Stimulated activated effector memory CD8-positive, alpha-beta T cell treated with anti-CD3 and anti-CD28 coated beads, Interleukin-12 subunit alpha, Interleukin-12 subunit beta, amount 100 ng/mL, for 72 hours (primary cell): ENCODE data around the gene FBXL13.
"Not testable (repeated sequence)": the region's sequence is repeated elsewhere in the genome, so short reads cannot be mapped to it uniquely, and the experiment has no call there.

Experiments used
- ATAC-seq: fragments of 150-1000 bp; cut with Tn5 transposase; 2 replicates; pipeline ENCODE4 v1.10.0; 2021
- DNase-seq, 2 donors: peaks; one replicate each; pipeline ENCODE4 v3.0.0; 2021 to 2022; ENCODE audit warnings: low spot score in 2 of 2
- H3K27ac Mint-ChIP-seq: one replicate; pipeline ENCODE4 v1.8.0; 2022; ENCODE audit warnings: mild to moderate bottlenecking, mixed read lengths
- H3K36me3 Mint-ChIP-seq: one replicate; pipeline ENCODE4 v1.8.0; 2022; ENCODE audit warnings: mild to moderate bottlenecking, mixed read lengths
- H3K4me1 Mint-ChIP-seq: one replicate; pipeline ENCODE4 v1.8.0; 2022; ENCODE audit warnings: mixed read lengths
- H3K4me3 Mint-ChIP-seq: one replicate; pipeline ENCODE4 v1.8.0; 2022; ENCODE audit warnings: mild to moderate bottlenecking, mixed read lengths
- H3K9me3 Mint-ChIP-seq: one replicate; pipeline ENCODE4 v1.8.0; 2022; ENCODE audit warnings: mixed read lengths

The FBXL13 gene

GRCh38 chr7:102931757-102932156 lies 142.8 kb downstream of the FBXL13 start:
- DNase-seq (no peak), ATAC-seq (no peak)
- H3K9me3 Mint-ChIP-seq: no peaks in the 10 kb centered on the region
- no peak overlapping the region for H3K4me3 Mint-ChIP-seq
- no peaks in the 10 kb centered on the region for H3K36me3 Mint-ChIP-seq
- H3K27ac Mint-ChIP-seq: no peak overlapping the region
- H3K4me1 Mint-ChIP-seq: no peaks in the 10 kb centered on the region

GRCh38 chr7:102927312-102927933 lies 147.2 kb downstream of the FBXL13 start:
- no peak overlapping the region for H3K27ac Mint-ChIP-seq

GRCh38 chr7:102926783-102927140 lies 147.8 kb downstream of the FBXL13 start:
- Mint-ChIP-seq H3K9me3 (no peaks in the 10 kb centered on the region), H3K27ac (no peak overlapping the region), H3K36me3 (no peaks in the 10 kb centered on the region), H3K4me1 (no peaks in the 10 kb centered on the region), H3K4me3 (no peak overlapping the region)
- DNase-seq: no peak
- no peak for ATAC-seq

More at GRCh38 chr7:102927312-102927933, 147.2 kb downstream of the FBXL13 start:
- no peaks in the 10 kb centered on the region for H3K4me1 Mint-ChIP-seq
- DNase-seq (no peak), ATAC-seq (no peak)
- no peaks in the 10 kb centered on the region for H3K9me3 Mint-ChIP-seq
- no peaks in the 10 kb centered on the region for H3K36me3 Mint-ChIP-seq
- H3K4me3 Mint-ChIP-seq: no peak overlapping the region

- no peak overlapping the region for H3K4me3 Mint-ChIP-seq
- no peak for ATAC-seq
- no peaks in the 10 kb centered on the region for H3K36me3 Mint-ChIP-seq
- no peak overlapping the region for H3K27ac Mint-ChIP-seq
- no peak for DNase-seq
- no peaks in the 10 kb centered on the region for H3K9me3 Mint-ChIP-seq
- no peaks in the 10 kb centered on the region for H3K4me1 Mint-ChIP-seq
Measured at GRCh38 chr7:102925976-102926782, 148.4 kb downstream of the FBXL13 start.

- H3K4me3 Mint-ChIP-seq: no peak overlapping the region
- no peak for ATAC-seq
- no peaks in the 10 kb centered on the region for H3K4me1 Mint-ChIP-seq
- H3K9me3 Mint-ChIP-seq: no peaks in the 10 kb centered on the region
- no peak for DNase-seq
- no peaks in the 10 kb centered on the region for H3K36me3 Mint-ChIP-seq
- no peak overlapping the region for H3K27ac Mint-ChIP-seq
Measured at GRCh38 chr7:102918845-102919244, 155.8 kb downstream of the FBXL13 start.

- no peaks in the 10 kb centered on the region for H3K9me3 Mint-ChIP-seq
- H3K4me3 Mint-ChIP-seq: no peak overlapping the region
- H3K36me3 Mint-ChIP-seq: no peaks in the 10 kb centered on the region
- DNase-seq (no peak), ATAC-seq (no peak)
- no peaks in the 10 kb centered on the region for H3K4me1 Mint-ChIP-seq
- no peak overlapping the region for H3K27ac Mint-ChIP-seq
Measured at GRCh38 chr7:102917436-102918353, 156.9 kb downstream of the FBXL13 start.

- no peaks in the 10 kb centered on the region for H3K4me1 Mint-ChIP-seq
- H3K4me3 Mint-ChIP-seq: no peak overlapping the region
- ATAC-seq (no peak), DNase-seq (no peak)
- H3K27ac Mint-ChIP-seq: no peak overlapping the region
- no peaks in the 10 kb centered on the region for H3K9me3 Mint-ChIP-seq
- no peaks in the 10 kb centered on the region for H3K36me3 Mint-ChIP-seq
Measured at GRCh38 chr7:102916881-102917280, 157.7 kb downstream of the FBXL13 start.

GRCh38 chr7:102916426-102916825 lies 158.2 kb downstream of the FBXL13 start:
- DNase-seq: no peak
- ATAC-seq: no peak
- H3K36me3 Mint-ChIP-seq: no peaks in the 10 kb centered on the region
- no peaks in the 10 kb centered on the region for H3K4me1 Mint-ChIP-seq
- H3K27ac Mint-ChIP-seq: no peak overlapping the region
- H3K4me3 Mint-ChIP-seq: no peak overlapping the region
- H3K9me3 Mint-ChIP-seq: no peaks in the 10 kb centered on the region

GRCh38 chr7:102914585-102914984 lies 160.0 kb downstream of the FBXL13 start:
- H3K9me3 Mint-ChIP-seq: no peaks in the 10 kb centered on the region
- H3K36me3 Mint-ChIP-seq: no peaks in the 10 kb centered on the region
- no peak overlapping the region for H3K4me3 Mint-ChIP-seq
- DNase-seq (no peak), ATAC-seq (no peak)
- no peak overlapping the region for H3K27ac Mint-ChIP-seq
- no peaks in the 10 kb centered on the region for H3K4me1 Mint-ChIP-seq

- H3K9me3 Mint-ChIP-seq: no peaks in the 10 kb centered on the region
- H3K36me3 Mint-ChIP-seq: no peaks in the 10 kb centered on the region
- no peak for DNase-seq
- H3K4me1 Mint-ChIP-seq: no peaks in the 10 kb centered on the region
- H3K27ac Mint-ChIP-seq: no peak overlapping the region
- no peak overlapping the region for H3K4me3 Mint-ChIP-seq
- ATAC-seq: no peak
Measured at GRCh38 chr7:102913826-102914225, 160.8 kb downstream of the FBXL13 start.

- Mint-ChIP-seq H3K4me1 (no peaks in the 10 kb centered on the region), H3K27ac (no peak within 1 kb of the TSS), H3K9me3 (no peaks in the 10 kb centered on the region), H3K4me3 (no peak within 1 kb of the TSS), H3K36me3 (no peaks in the 10 kb centered on the region)
- no peak for ATAC-seq
- no peak for DNase-seq
Measured at GRCh38 chr7:102912742-102913141, 161.9 kb downstream of the FBXL13 start, which contains the start of gene LRRC17. Gene LRRC17, plus strand, starts transcription at chr7:102913000. Its CDS starts 20,914 bp downstream, at chr7:102933914.

- no peak overlapping the region for H3K4me3 Mint-ChIP-seq
- no peak overlapping the region for H3K27ac Mint-ChIP-seq
- H3K36me3 Mint-ChIP-seq: no peaks in the 10 kb centered on the region
- H3K9me3 Mint-ChIP-seq: peaks cover 9% of the 10 kb centered on the region
- ATAC-seq: no peak
- H3K4me1 Mint-ChIP-seq: no peaks in the 10 kb centered on the region
- no peak for DNase-seq
Measured at GRCh38 chr7:102908676-102909075, 165.9 kb downstream of the FBXL13 start.

- not testable (repeated sequence) for H3K4me1 Mint-ChIP-seq, ATAC-seq, H3K4me3 Mint-ChIP-seq, H3K9me3 Mint-ChIP-seq, DNase-seq, H3K36me3 Mint-ChIP-seq, H3K27ac Mint-ChIP-seq
Measured at GRCh38 chr7:102903576-102903975, 171.0 kb downstream of the FBXL13 start.

GRCh38 chr7:102902052-102902451 lies 172.5 kb downstream of the FBXL13 start:
- ATAC-seq, H3K4me1 Mint-ChIP-seq, H3K27ac Mint-ChIP-seq: not testable (repeated sequence)

GRCh38 chr7:102898532-102898859 lies 176.1 kb downstream of the FBXL13 start:
- H3K9me3 Mint-ChIP-seq: no peaks in the 10 kb centered on the region
- no peak overlapping the region for H3K27ac Mint-ChIP-seq
- H3K4me1 Mint-ChIP-seq: no peaks in the 10 kb centered on the region
- H3K36me3 Mint-ChIP-seq: no peaks in the 10 kb centered on the region
- no peak overlapping the region for H3K4me3 Mint-ChIP-seq
- ATAC-seq (no peak), DNase-seq (no peak)

More at GRCh38 chr7:102902052-102902451, 172.5 kb downstream of the FBXL13 start:
- not testable (repeated sequence) for H3K4me3 Mint-ChIP-seq, H3K9me3 Mint-ChIP-seq, DNase-seq, H3K36me3 Mint-ChIP-seq
